HepG2 (cell line): Measurements from ENCODE around the gene ORM1. TPM values are rescaled to one million over a fixed set of nuclear protein-coding genes. Genes with fewer than 3 reads are reported as not detected.
"Not testable (repeated sequence)": the region's sequence is repeated elsewhere in the genome, so short reads cannot be mapped to it uniquely, and the experiment has no call there.

Source experiments
- ATAC-seq: fragments of 200-7000 bp; cut with Tn5 transposase; 3 replicates; pipeline ENCODE4 v1.9.1; 2020; ENCODE audit warnings: mild to moderate bottlenecking, moderate library complexity
- Bru-seq: library from RNA; stranded (reverse); fragments of 400-500 nt; gene quantifications from one replicate; lab custom pipeline; 2021; lab: Mats Ljungman, UMichigan
- BruChase-seq, 2 experiments: library from RNA; stranded (reverse); fragments of 400-500 nt; gene quantifications; one replicate each; lab custom pipeline; 2021; lab: Mats Ljungman, UMichigan
- BruUV-seq: library from RNA; stranded (reverse); fragments of 400-500 nt; replicated peaks from 2 replicates; lab custom pipeline; 2021; lab: Mats Ljungman, UMichigan
- CTCF ChIA-PET: fragments of 300-600 bp; formaldehyde crosslinking; extraction: SDS; loops from one replicate; lab custom pipeline; 2021; ENCODE audit warnings: low total read pairs, inconsistent platforms, low intra/inter-chr PET ratio; lab: Yijun Ruan, JAX
- POLR2A ChIA-PET: fragments of 350-600 bp; sonication (Branson Sonifier 250); formaldehyde crosslinking; loops from one replicate; lab custom pipeline; 2020; ENCODE audit warnings: antibody characterized with exemption, inconsistent platforms; lab: Yijun Ruan, JAX
- DNase-seq: peaks from one replicate; pipeline ENCODE4 v3.0.0-alpha.2; 2015; ENCODE audit warnings: low spot score
- FAIRE-seq: peaks from 3 replicates; lab custom pipeline; 2011; peaks lifted over from hg19 to GRCh38; lab: Jason Lieb, UNC
- H2AFZ ChIP-seq: one replicate; pipeline ENCODE4 v1.6.1; 2011; ENCODE audit warnings: low read length, inconsistent platforms
- H3K27ac ChIP-seq: fragments of 300-600 bp; 3 replicates; pipeline ENCODE4 v1.8.0; 2011; ENCODE audit warnings: mixed run types, mild to moderate bottlenecking, mixed read lengths, low read length, inconsistent platforms; ENCODE audit not compliant: insufficient read depth; ENCODE audit errors: extremely low read length
- H3K27me3 ChIP-seq, 2 experiments: fragments of 200-600 bp in 1 of 2; 2 replicates in 1 of 2; 3 replicates in 1 of 2; pipeline versions ENCODE4 v1.6.0 to v1.8.0; 2011; ENCODE audit warnings: low read length in 2 of 2, mild to moderate bottlenecking in 2 of 2, moderate library complexity in 2 of 2, inconsistent platforms in 1 of 2; ENCODE audit not compliant: insufficient read depth in 2 of 2, control insufficient read depth in 1 of 2
- H3K36me3 ChIP-seq, 2 experiments: fragments of 200-600 bp in 1 of 2; replicated peaks in 1 of 2; 2 replicates in 1 of 2; 3 replicates in 1 of 2; pipeline versions ENCODE4 v1.5.1 to v1.8.0; 2011; ENCODE audit warnings: low read length in 2 of 2, inconsistent platforms in 1 of 2; ENCODE audit not compliant: insufficient read depth in 2 of 2, control insufficient read depth in 1 of 2
- H3K4me1 ChIP-seq: 2 replicates; pipeline ENCODE4 v1.5.1; 2012; ENCODE audit warnings: low read length, inconsistent platforms; ENCODE audit not compliant: insufficient read depth
- H3K4me2 ChIP-seq: 2 replicates; pipeline ENCODE4 v1.6.0; 2011; ENCODE audit warnings: low read depth, low read length, inconsistent platforms
- H3K4me3 ChIP-seq, 3 experiments: fragments of 200-600 bp in 1 of 3; sonication (generic), shearing (Covaris generic) in 1 of 3; replicated peaks in 1 of 3; 2 replicates each; pipeline ENCODE4 v1.5.1; 2011 to 2016; ENCODE audit warnings: low read length in 3 of 3, inconsistent platforms in 2 of 3, low read depth in 2 of 3, mild to moderate bottlenecking in 2 of 3, control low read depth in 1 of 3, mixed read lengths in 1 of 3; ENCODE audit not compliant: insufficient read depth in 1 of 3
- H3K79me2 ChIP-seq: one replicate; pipeline ENCODE4 v1.6.1; 2011; ENCODE audit warnings: low read length, inconsistent platforms; ENCODE audit not compliant: insufficient read depth
- H3K9ac ChIP-seq: 2 replicates; pipeline ENCODE4 v1.6.0; 2011; ENCODE audit warnings: mild to moderate bottlenecking, low read depth, low read length, inconsistent platforms; ENCODE audit not compliant: insufficient read depth
- H3K9me3 ChIP-seq: 2 replicates; pipeline ENCODE4 v1.5.1; 2012; ENCODE audit warnings: mild to moderate bottlenecking, low read length
- H4K20me1 ChIP-seq: 2 replicates; pipeline ENCODE4 v1.6.0; 2011; ENCODE audit warnings: inconsistent platforms, mild to moderate bottlenecking, low read length, moderate library complexity; ENCODE audit not compliant: insufficient read depth
- RBFOX2 ChIP-seq: fragments of 200-400 bp; formaldehyde crosslinking; IDR thresholded peaks from 2 replicates; pipeline ENCODE4 v1.6.1; 2017; ENCODE audit warnings: low read depth, mild to moderate bottlenecking, low read length
- TAF1 ChIP-seq: sonication (generic); formaldehyde crosslinking; IDR thresholded peaks from 2 replicates; pipeline ENCODE4 v1.4.0; 2020; ENCODE audit warnings: missing genetic modification reagents
- WGBS: methylation state at CpG from one replicate; pipeline ENCODE4 v1.1.6; 2017; ENCODE audit warnings: low lambda C conversion rate; 5-methylcytosine and 5-hydroxymethylcytosine counted together
- in situ Hi-C: cut with HindIII; loops from 2 replicates; pipeline ENCODE4 v1.10.0; 2017; ENCODE audit warnings: low pct_unique_long_range_greater_than_20kb; ENCODE audit not compliant: extremely low pct_ligation_motif_present
- intact Hi-C: fragments of 100-400 bp; cut with micrococcal nuclease; formaldehyde crosslinking; loops from one replicate; pipeline ENCODE4 v1.10.0; 2022; ENCODE audit not compliant: unreplicated experiment
- long read RNA-seq, 2 experiments: library from RNA in 1 of 2; library from polyadenylated mRNA in 1 of 2; stranded (forward) in 1 of 2; unstranded in 1 of 2; transcript quantifications; one replicate each; pipeline ENCODE4 v2.0.0, GENCODE V29; 2019 to 2022
- polyA minus RNA-seq, 3 experiments: library from RNA; depleted of rRNA, polyadenylated mRNA; stranded (reverse); fragments of >200 nt; gene quantifications; 2 replicates each; pipeline ENCODE4 v1.2.3, GENCODE V29; 2011; ENCODE audit warnings: low replicate concordance in 1 of 3
- polyA plus RNA-seq, 8 experiments: library from polyadenylated mRNA; depleted of rRNA in 3 of 8; stranded (reverse) in 7 of 8; unstranded in 1 of 8; fragments of >200 nt; fragmentation: Illumina TruSeq in 4 of 8; extraction: Trizol in 4 of 8; gene quantifications; 2 replicates each; pipeline versions ENCODE4 v1.2.1 to v1.2.3, GENCODE V29; 2011 to 2016; ENCODE audit warnings: low read depth in 4 of 8, missing spikeins in 1 of 8, mixed read lengths in 1 of 8; ENCODE audit not compliant: insufficient read depth in 1 of 8
- total RNA-seq, 5 experiments: library from RNA; depleted of rRNA; stranded (reverse); fragments of >200 nt; fragmentation: Illumina TruSeq; extraction: Trizol; gene quantifications; 2 replicates each; pipeline ENCODE4 v1.2.3, GENCODE V29; 2016; ENCODE audit warnings: low read depth in 1 of 5
- TF ChIP-seq, protein P1 (sequence below): sonication (generic); formaldehyde crosslinking; IDR thresholded peaks from 2 replicates; pipeline ENCODE4 v1.5.1; 2020; ENCODE audit warnings: mild to moderate bottlenecking, missing genetic modification reagents, moderate library complexity
- TF ChIP-seq, protein P2 (sequence below): sonication (generic); formaldehyde crosslinking; IDR thresholded peaks from 2 replicates; pipeline ENCODE4 v1.9.0; 2022; ENCODE audit warnings: missing genetic modification reagents, mild to moderate bottlenecking, borderline replicate concordance

The ORM1 gene
- 327 and 699 TPM in 2 replicates for total RNA-seq (2016; rRNA removed; fragmentation: Illumina TruSeq; extraction: Trizol)
- total RNA-seq (2016; cell fraction: cytosol; rRNA removed; fragmentation: Illumina TruSeq; extraction: Trizol; ENCODE audit: low read depth) = 148 and 154 TPM in 2 replicates
- 343 and 706 TPM in 2 replicates for total RNA-seq (2016; cell fraction: insoluble cytoplasmic fraction; rRNA removed; fragmentation: Illumina TruSeq; extraction: Trizol)
- 103 and 109 TPM in 2 replicates for total RNA-seq (2016; cell fraction: membrane; rRNA removed; fragmentation: Illumina TruSeq; extraction: Trizol)
- 507 and 557 TPM in 2 replicates for total RNA-seq (2016; cell fraction: nucleus; rRNA removed; fragmentation: Illumina TruSeq; extraction: Trizol)
- polyA plus RNA-seq (2011; rRNA removed) = 1,180 and 1,355 TPM in 2 replicates
- 1,385 and 1,736 TPM in 2 replicates for polyA plus RNA-seq (2011; cell fraction: cytosol; rRNA removed)
- polyA plus RNA-seq (2011; cell fraction: nucleus; rRNA removed) = 375 and 530 TPM in 2 replicates
- 373 and 660 TPM in 2 replicates for polyA plus RNA-seq (2012)
- polyA plus RNA-seq (2016; cell fraction: cytosol; fragmentation: Illumina TruSeq; extraction: Trizol; ENCODE audit: low read depth) = 188 and 210 TPM in 2 replicates
- 388 and 407 TPM in 2 replicates for polyA plus RNA-seq (2016; cell fraction: insoluble cytoplasmic fraction; fragmentation: Illumina TruSeq; extraction: Trizol; ENCODE audit: low read depth)
- 103 and 105 TPM in 2 replicates for polyA plus RNA-seq (2016; cell fraction: membrane; fragmentation: Illumina TruSeq; extraction: Trizol; ENCODE audit: low read depth)
- 956 and 1,026 TPM in 2 replicates for polyA plus RNA-seq (2016; cell fraction: nucleus; fragmentation: Illumina TruSeq; extraction: Trizol; ENCODE audit: insufficient read depth, low read depth)
- polyA minus RNA-seq (2011; rRNA and poly(A)+ RNA removed; ENCODE audit: low replicate concordance) = 0.30 and 495 TPM in 2 replicates
- polyA minus RNA-seq (2011; cell fraction: cytosol; rRNA and poly(A)+ RNA removed) = 195 and 257 TPM in 2 replicates
- 78.8 and 152 TPM in 2 replicates for polyA minus RNA-seq (2011; cell fraction: nucleus; rRNA and poly(A)+ RNA removed)
- Bru-seq, nascent RNA = percentile 96 among the genes with signal in this experiment
- percentile 98 among the genes with signal in this experiment for BruChase-seq, experiment 1, labeled RNA remaining after a 6-hour chase
- percentile 95 among the genes with signal in this experiment for BruChase-seq, experiment 2, labeled RNA remaining after a 2-hour chase
- long read RNA-seq, experiment 1, transcript ORM1-201 (6 exons, 802 nt) = major isoform, 570 of 597 reads
- long read RNA-seq, experiment 1, partial matches to known transcripts = 13 of 597 reads
- long read RNA-seq, experiment 1, other reads (novel, unspliced or antisense) = 14 of 597 reads
- long read RNA-seq, experiment 2, transcript ORM1-201 (6 exons, 802 nt) = major isoform, 945 of 1,033 reads
- long read RNA-seq, experiment 2, partial matches to known transcripts = 56 of 1,033 reads
- long read RNA-seq, experiment 2, other reads (novel, unspliced or antisense) = 31 of 1,033 reads

- POLR2A ChIA-PET = interaction anchor here (1.2 to 1.9 kb wide), 3 partner anchors 9 to 242 kb away, joined by 4 read pairs; no protein-coding TSS in a partner anchor
- ATAC-seq = peak; percentile 92
- peak; percentile 100 for FAIRE-seq
Observed at GRCh38 chr9:114322831-114323531, at the start of gene ORM1. Gene ORM1 (plus strand): TSS chr9:114323098. CDS start chr9:114323134, 36 bp downstream.

More at GRCh38 chr9:114322831-114323531, at the start of gene ORM1:
- H4K20me1 ChIP-seq, H3K36me3 ChIP-seq, DNase-seq, H3K27me3 ChIP-seq, CTCF ChIA-PET, H2AFZ ChIP-seq, intact Hi-C loops, in situ Hi-C loops, BruUV-seq, H3K9me3 ChIP-seq: not testable (repeated sequence)
- Histone ChIP-seq H3K79me2 (peaks cover 13% of the 10 kb centered on the region), H3K4me2 (peak within 1 kb of the TSS; percentile 75), H3K4me1 (peaks cover 50% of the 10 kb centered on the region), H3K4me3 (peak within 1 kb of the TSS; percentile 44 to 64 (median 51)), H3K27ac (peak within 1 kb of the TSS; percentile 86), H3K9ac (peak within 1 kb of the TSS; percentile 70)
- TF ChIP-seq, protein P1, sequence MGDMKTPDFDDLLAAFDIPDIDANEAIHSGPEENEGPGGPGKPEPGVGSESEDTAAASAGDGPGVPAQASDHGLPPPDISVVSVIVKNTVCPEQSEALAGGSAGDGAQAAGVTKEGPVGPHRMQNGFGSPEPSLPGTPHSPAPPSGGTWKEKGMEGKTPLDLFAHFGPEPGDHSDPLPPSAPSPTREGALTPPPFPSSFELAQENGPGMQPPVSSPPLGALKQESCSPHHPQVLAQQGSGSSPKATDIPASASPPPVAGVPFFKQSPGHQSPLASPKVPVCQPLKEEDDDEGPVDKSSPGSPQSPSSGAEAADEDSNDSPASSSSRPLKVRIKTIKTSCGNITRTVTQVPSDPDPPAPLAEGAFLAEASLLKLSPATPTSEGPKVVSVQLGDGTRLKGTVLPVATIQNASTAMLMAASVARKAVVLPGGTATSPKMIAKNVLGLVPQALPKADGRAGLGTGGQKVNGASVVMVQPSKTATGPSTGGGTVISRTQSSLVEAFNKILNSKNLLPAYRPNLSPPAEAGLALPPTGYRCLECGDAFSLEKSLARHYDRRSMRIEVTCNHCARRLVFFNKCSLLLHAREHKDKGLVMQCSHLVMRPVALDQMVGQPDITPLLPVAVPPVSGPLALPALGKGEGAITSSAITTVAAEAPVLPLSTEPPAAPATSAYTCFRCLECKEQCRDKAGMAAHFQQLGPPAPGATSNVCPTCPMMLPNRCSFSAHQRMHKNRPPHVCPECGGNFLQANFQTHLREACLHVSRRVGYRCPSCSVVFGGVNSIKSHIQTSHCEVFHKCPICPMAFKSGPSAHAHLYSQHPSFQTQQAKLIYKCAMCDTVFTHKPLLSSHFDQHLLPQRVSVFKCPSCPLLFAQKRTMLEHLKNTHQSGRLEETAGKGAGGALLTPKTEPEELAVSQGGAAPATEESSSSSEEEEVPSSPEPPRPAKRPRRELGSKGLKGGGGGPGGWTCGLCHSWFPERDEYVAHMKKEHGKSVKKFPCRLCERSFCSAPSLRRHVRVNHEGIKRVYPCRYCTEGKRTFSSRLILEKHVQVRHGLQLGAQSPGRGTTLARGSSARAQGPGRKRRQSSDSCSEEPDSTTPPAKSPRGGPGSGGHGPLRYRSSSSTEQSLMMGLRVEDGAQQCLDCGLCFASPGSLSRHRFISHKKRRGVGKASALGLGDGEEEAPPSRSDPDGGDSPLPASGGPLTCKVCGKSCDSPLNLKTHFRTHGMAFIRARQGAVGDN = peak; percentile 17; the same call in 1 of the 2 replicates
- TF ChIP-seq RBFOX2 (0 out of 2 replicates have a peak, but pooled peaks have one; percentile 27), TAF1 (CRISPR knock-in tag) (peak; percentile 23; the same call in 1 of the 2 replicates)
- TF ChIP-seq, protein P2, sequence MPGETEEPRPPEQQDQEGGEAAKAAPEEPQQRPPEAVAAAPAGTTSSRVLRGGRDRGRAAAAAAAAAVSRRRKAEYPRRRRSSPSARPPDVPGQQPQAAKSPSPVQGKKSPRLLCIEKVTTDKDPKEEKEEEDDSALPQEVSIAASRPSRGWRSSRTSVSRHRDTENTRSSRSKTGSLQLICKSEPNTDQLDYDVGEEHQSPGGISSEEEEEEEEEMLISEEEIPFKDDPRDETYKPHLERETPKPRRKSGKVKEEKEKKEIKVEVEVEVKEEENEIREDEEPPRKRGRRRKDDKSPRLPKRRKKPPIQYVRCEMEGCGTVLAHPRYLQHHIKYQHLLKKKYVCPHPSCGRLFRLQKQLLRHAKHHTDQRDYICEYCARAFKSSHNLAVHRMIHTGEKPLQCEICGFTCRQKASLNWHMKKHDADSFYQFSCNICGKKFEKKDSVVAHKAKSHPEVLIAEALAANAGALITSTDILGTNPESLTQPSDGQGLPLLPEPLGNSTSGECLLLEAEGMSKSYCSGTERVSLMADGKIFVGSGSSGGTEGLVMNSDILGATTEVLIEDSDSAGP (CRISPR knock-in tag) = 0 out of 2 replicates have a peak, but pooled peaks have one; percentile 2
- WGBS = no CpG with 5 or more reads among the region's 15 CpGs
